GM12872 (cell line): ENCODE measurements around the gene ATP5F1D.

Source experiments
- CTCF ChIP-seq: IDR thresholded peaks from 3 replicates; pipeline ENCODE4 v1.5.1; 2011; ENCODE audit warnings: low read depth, mild to moderate bottlenecking, low read length, moderate library complexity; ENCODE audit not compliant: insufficient read depth

The ATP5F1D gene

DNA sequence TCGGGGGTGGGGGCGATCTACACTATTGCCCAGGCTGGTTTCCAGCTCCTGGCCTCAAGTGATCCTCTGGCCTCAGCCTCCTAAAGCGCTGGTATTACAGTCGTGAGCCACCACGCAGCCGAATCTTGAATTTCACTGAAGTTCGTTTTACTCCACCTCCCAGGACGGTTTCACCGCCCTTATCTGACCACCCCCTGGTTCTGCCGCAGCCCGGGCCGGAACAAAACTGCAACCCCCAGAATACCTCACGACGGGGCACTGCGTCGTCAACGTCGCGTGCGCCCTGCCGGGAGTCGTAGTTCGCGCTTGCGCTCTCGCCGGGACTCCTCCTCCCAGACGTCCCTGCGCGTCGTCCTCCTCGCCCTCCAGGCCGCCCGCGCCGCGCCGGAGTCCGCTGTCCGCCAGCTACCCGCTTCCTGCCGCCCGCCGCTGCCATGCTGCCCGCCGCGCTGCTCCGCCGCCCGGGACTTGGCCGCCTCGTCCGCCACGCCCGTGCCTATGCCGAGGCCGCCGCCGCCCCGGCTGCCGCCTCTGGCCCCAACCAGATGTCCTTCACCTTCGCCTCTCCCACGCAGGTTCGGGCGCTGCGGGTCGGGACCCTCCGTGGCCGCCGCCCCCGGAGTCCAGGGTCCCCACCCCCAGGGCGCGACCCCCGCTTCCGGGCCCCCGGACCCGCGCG is at the start of gene ATP5F1D:
Gene ATP5F1D (plus strand): TSS at position 335 of the 679 bp plus-strand sequence. CDS start 100 bp downstream, at position 435.
- TF ChIP-seq CTCF: no peak

DNA sequence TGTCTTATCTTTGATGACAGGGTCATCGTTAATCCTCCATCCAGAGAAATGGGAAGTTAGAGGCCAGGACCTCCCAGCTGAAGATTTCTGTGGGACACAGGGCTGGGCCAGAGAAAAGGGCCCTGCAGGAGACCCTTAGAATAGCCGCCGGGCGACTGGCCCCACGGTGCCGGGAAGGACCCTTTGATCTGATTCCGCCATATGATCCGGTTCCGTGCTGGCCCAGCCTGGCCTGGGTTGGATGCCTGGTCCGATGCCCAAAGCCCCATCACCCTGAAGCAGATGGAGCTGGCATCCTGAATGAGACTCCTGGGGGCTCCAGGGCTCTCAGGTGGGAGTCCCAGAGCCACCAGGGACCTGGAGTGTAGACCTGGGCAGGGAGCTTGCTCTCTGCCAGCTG is 42.0 kb upstream of the ATP5F1D start:
- no peak for TF ChIP-seq CTCF

GRCh38 chr19:1205114-1206099 is 36.1 kb upstream of the ATP5F1D start, which contains the start of gene STK11:
Gene STK11, plus strand, starts transcription at chr19:1205778. Its CDS starts 1,136 bp downstream, at chr19:1206914.
- TF ChIP-seq CTCF: no peak

DNA sequence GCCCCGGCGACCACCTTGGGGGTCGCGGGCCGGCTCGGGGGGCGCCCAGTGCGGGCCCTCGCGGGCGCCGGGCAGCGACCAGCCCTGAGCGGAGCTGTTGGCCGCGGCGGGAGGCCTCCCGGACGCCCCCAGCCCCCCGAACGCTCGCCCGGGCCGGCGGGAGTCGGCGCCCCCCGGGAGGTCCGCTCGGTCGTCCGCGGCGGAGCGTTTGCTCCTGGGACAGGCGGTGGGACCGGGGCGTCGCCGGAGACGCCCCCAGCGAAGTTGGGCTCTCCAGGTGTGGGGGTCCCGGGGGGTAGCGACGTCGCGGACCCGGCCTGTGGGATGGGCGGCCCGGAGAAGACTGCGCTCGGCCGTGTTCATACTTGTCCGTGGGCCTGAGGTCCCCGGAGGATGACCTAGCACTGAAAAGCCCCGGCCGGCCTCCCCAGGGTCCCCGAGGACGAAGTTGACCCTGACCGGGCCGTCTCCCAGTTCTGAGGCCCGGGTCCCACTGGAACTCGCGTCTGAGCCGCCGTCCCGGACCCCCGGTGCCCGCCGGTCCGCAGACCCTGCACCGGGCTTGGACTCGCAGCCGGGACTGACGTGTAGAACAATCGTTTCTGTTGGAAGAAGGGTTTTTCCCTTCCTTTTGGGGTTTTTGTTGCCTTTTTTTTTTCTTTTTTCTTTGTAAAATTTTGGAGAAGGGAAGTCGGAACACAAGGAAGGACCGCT is 35.2 kb upstream of the ATP5F1D start:
- TF ChIP-seq CTCF: no peak

DNA sequence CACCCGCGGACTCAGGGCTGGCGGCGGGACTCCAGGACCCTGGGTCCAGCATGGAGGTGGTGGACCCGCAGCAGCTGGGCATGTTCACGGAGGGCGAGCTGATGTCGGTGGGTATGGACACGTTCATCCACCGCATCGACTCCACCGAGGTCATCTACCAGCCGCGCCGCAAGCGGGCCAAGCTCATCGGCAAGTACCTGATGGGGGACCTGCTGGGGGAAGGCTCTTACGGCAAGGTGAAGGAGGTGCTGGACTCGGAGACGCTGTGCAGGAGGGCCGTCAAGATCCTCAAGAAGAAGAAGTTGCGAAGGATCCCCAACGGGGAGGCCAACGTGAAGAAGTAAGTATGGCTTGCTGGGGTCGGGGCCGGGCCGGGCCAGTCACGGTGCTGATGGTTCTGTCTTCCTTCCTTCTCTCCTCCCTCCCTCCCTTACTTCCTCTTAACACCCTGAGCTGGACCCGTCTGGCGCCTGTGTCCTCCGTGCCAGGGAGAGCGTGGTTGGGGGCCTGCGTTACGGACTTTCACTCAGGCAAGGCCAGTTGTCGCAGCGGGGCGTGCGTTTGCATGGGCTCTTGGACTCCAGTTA is 34.6 kb upstream of the ATP5F1D start:
- TF ChIP-seq CTCF: no peak

GRCh38 chr19:1210227-1210538 is 31.4 kb upstream of the ATP5F1D start:
- TF ChIP-seq CTCF: no peak
